K562 (cell line): ENCODE results near the gene GRIN2A. TPM values are rescaled to one million over a fixed set of nuclear protein-coding genes. Genes with fewer than 3 reads are reported as not detected.

Source experiments
- ATAC-seq: fragments of 200-7000 bp; cut with Tn5 transposase; 3 replicates; pipeline ENCODE4 v1.9.1; 2020; ENCODE audit warnings: moderate library complexity
- BruUV-seq: library from RNA; stranded (reverse); fragments of 400-500 nt; replicated peaks from 2 replicates; lab custom pipeline; 2021; lab: Mats Ljungman, UMichigan
- CTCF ChIA-PET: fragments of 300-600 bp; formaldehyde crosslinking; extraction: SDS; loops from one replicate; lab custom pipeline; 2021; ENCODE audit warnings: low intra/inter-chr PET ratio; lab: Yijun Ruan, JAX
- POLR2A ChIA-PET: fragments of 300-600, 350-650 bp; sonication (Branson Sonifier 250); formaldehyde crosslinking; extraction: SDS; loops from one replicate; lab custom pipeline; 2021; ENCODE audit warnings: antibody characterized with exemption, inconsistent platforms; lab: Yijun Ruan, JAX
- DNase-seq, 4 experiments: peaks; one replicate each; pipeline versions ENCODE4 v3.0.0 to v3.0.0-alpha.2; 2011 to 2018; ENCODE audit warnings: low spot score in 3 of 4, mixed read lengths in 3 of 4; ENCODE audit errors: extremely low read depth in 1 of 4
- FAIRE-seq: peaks from 2 replicates; lab custom pipeline; 2011; peaks lifted over from hg19 to GRCh38; lab: Jason Lieb, UNC
- H2AFZ ChIP-seq: 2 replicates; pipeline ENCODE4 v1.6.0; 2011; ENCODE audit warnings: low read depth, low read length, control low read depth, inconsistent platforms
- H3K27ac ChIP-seq: fragments of 200-600 bp; 3 replicates; pipeline ENCODE4 v1.8.0; 2011; ENCODE audit warnings: low read depth, mild to moderate bottlenecking, control low read depth, inconsistent platforms, low read length, moderate library complexity, mixed read lengths; ENCODE audit errors: extremely low read depth
- H3K27me3 ChIP-seq, 2 experiments: fragments of 300-600 bp in 1 of 2; 2 replicates in 1 of 2; 3 replicates in 1 of 2; pipeline versions ENCODE4 v1.6.0 to v1.8.0; 2011; ENCODE audit warnings: inconsistent platforms in 2 of 2, low read length in 2 of 2, mild to moderate bottlenecking in 1 of 2, mixed read lengths in 1 of 2, moderate library complexity in 1 of 2; ENCODE audit not compliant: control insufficient read depth in 2 of 2, insufficient read depth in 2 of 2
- H3K36me3 ChIP-seq: fragments of 300-600 bp; 3 replicates; pipeline ENCODE4 v1.8.0; 2011; ENCODE audit warnings: mild to moderate bottlenecking, low read length, inconsistent platforms; ENCODE audit not compliant: control insufficient read depth, insufficient read depth
- H3K4me1 ChIP-seq, 2 experiments: fragments of 200-600 bp in 1 of 2; replicated peaks in 1 of 2; 2 replicates in 1 of 2; 3 replicates in 1 of 2; pipeline versions ENCODE4 v1.5.1 to v1.8.0; 2011; ENCODE audit warnings: inconsistent platforms in 2 of 2, low read length in 2 of 2, mild to moderate bottlenecking in 1 of 2, mixed read lengths in 1 of 2, moderate library complexity in 1 of 2; ENCODE audit not compliant: control insufficient read depth in 2 of 2, insufficient read depth in 2 of 2
- H3K4me2 ChIP-seq: 2 replicates; pipeline ENCODE4 v1.6.1; 2011; ENCODE audit warnings: low read length, control low read depth, inconsistent platforms, mixed read lengths; ENCODE audit not compliant: insufficient read depth
- H3K4me3 ChIP-seq: fragments of 200-600 bp; sonication (generic), shearing (Covaris generic); 2 replicates; pipeline ENCODE4 v1.5.1; 2016; ENCODE audit warnings: control low read depth, inconsistent platforms
- H3K79me2 ChIP-seq: fragments of 200-600 bp; 3 replicates; pipeline ENCODE4 v1.8.0; 2011; ENCODE audit warnings: low read length, inconsistent platforms; ENCODE audit not compliant: control insufficient read depth, insufficient read depth
- H3K9ac ChIP-seq, 2 experiments: 2 replicates each; pipeline versions ENCODE4 v1.6.0 to v1.6.1; 2011; ENCODE audit warnings: low read depth in 2 of 2, low read length in 2 of 2, control low read depth in 1 of 2, inconsistent platforms in 1 of 2, mild to moderate bottlenecking in 1 of 2, mixed read lengths in 1 of 2; ENCODE audit not compliant: insufficient read depth in 1 of 2
- H3K9me1 ChIP-seq: one replicate; pipeline ENCODE4 v1.6.0; 2011; ENCODE audit warnings: inconsistent platforms, mild to moderate bottlenecking, low read length, moderate library complexity; ENCODE audit not compliant: control insufficient read depth, insufficient read depth
- H3K9me3 ChIP-seq: replicated peaks from 2 replicates; pipeline ENCODE4 v1.5.1; 2011; ENCODE audit warnings: low read depth, low read length, inconsistent platforms; ENCODE audit not compliant: control insufficient read depth, insufficient read depth
- H4K20me1 ChIP-seq: replicated peaks from 2 replicates; pipeline ENCODE4 v1.6.1; 2011; ENCODE audit warnings: low read length, inconsistent platforms, mixed read lengths; ENCODE audit not compliant: control insufficient read depth, insufficient read depth
- DACH1 ChIP-seq: fragments of 450-650 bp; IDR thresholded peaks from 2 replicates; pipeline ENCODE4 v1.6.1; 2018; ENCODE audit not compliant: partially characterized antibody
- EGR1 ChIP-seq: fragments of 450-650 bp; conservative IDR thresholded peaks from 2 replicates; pipeline ENCODE4 v1.6.1; 2017; ENCODE audit warnings: mild to moderate bottlenecking
- ETV1 ChIP-seq: fragments of 450-650 bp; conservative IDR thresholded peaks from 2 replicates; pipeline ENCODE4 v1.6.1; 2016; ENCODE audit warnings: missing genetic modification characterization, control low read depth, low read depth, missing compliant biosample characterization
- FOXK2 ChIP-seq, 2 experiments: fragments of 450-650 bp; IDR thresholded peaks in 1 of 2; conservative IDR thresholded peaks in 1 of 2; 2 replicates each; pipeline ENCODE4 v1.6.1; 2016; ENCODE audit warnings: low read depth in 2 of 2, mild to moderate bottlenecking in 1 of 2
- HSF4 ChIP-seq: fragments of 250-450 bp; sonication (Bioruptor Pico); IDR thresholded peaks from 2 replicates; pipeline ENCODE4 v2.1.2; 2022; ENCODE audit warnings: mild to moderate bottlenecking, moderate library complexity, borderline replicate concordance
- MEF2A ChIP-seq: IDR thresholded peaks from 2 replicates; pipeline ENCODE4 v1.6.1; 2011; ENCODE audit warnings: low read depth, mild to moderate bottlenecking, low read length, moderate library complexity; ENCODE audit not compliant: control insufficient read depth
- NONO ChIP-seq, 2 experiments: fragments of 200-400 bp in 1 of 2; fragments of 450-650 bp in 1 of 2; formaldehyde crosslinking in 1 of 2; IDR thresholded peaks; 2 replicates each; pipeline ENCODE4 v1.6.1; 2017; ENCODE audit warnings: low read depth in 2 of 2, mild to moderate bottlenecking in 2 of 2, moderate library complexity in 2 of 2, low read length in 1 of 2
- RCOR1 ChIP-seq, 2 experiments: IDR thresholded peaks; 2 replicates each; pipeline ENCODE4 v1.6.1; 2012; ENCODE audit warnings: low read depth in 2 of 2, low read length in 2 of 2, borderline replicate concordance in 1 of 2, improper control_type of control experiment in 1 of 2
- ZNF140 ChIP-seq: fragments of 250-450 bp; sonication (Bioruptor Pico); IDR thresholded peaks from 2 replicates; pipeline ENCODE4 v1.8.0; 2021; ENCODE audit warnings: moderate library complexity, mild to moderate bottlenecking, inconsistent platforms
- ZNF384 ChIP-seq: IDR thresholded peaks from 2 replicates; pipeline ENCODE4 v1.6.1; 2012; ENCODE audit warnings: low read depth, low read length, improper control_type of control experiment
- WGBS: fragments of 100-300 bp; shearing (Covaris generic); methylation state at CpG from one replicate; pipeline ENCODE4 v1.1.6; 2016; ENCODE audit warnings: low coverage, mixed read lengths; ENCODE audit not compliant: insufficient coverage; ENCODE audit errors: missing lambda C conversion rate; 5-methylcytosine and 5-hydroxymethylcytosine counted together
- in situ Hi-C: fragments of 300-500 bp; cut with MboI; formaldehyde crosslinking; loops from 4 replicates; pipeline ENCODE4 v1.15.0; 2018; ENCODE audit warnings: inconsistent platforms, mixed read lengths
- intact Hi-C: fragments of 100-400 bp; cut with micrococcal nuclease; formaldehyde crosslinking; loops from 2 replicates; pipeline ENCODE4 v1.14.2; 2022
- polyA plus RNA-seq, 8 experiments: library from polyadenylated mRNA; depleted of rRNA in 4 of 8; stranded (reverse) in 5 of 8; unstranded in 3 of 8; fragments of >200 nt; fragmentation: Nextera tagmentation in 2 of 8; fragmentation: Illumina TruSeq in 1 of 8; extraction: Ambion mirVana in 2 of 8; extraction: Trizol in 1 of 8; gene quantifications; 2 replicates each; pipeline versions ENCODE4 v1.2.1 to v1.2.3, GENCODE V29; 2011 to 2014; ENCODE audit warnings: inconsistent platforms in 1 of 8, missing spikeins in 1 of 8
- total RNA-seq, 7 experiments: library from RNA; depleted of rRNA in 6 of 7; stranded (reverse); fragments of >200 nt in 6 of 7; fragmentation: Illumina TruSeq in 2 of 7; extraction: Trizol in 2 of 7; gene quantifications; 2 replicates each; pipeline versions ENCODE4 v1.2.1 to v1.2.3, GENCODE V29; 2011 to 2021; ENCODE audit warnings: low replicate concordance in 1 of 7
- TF ChIP-seq, protein P1 (sequence below), 3 experiments: fragments of 200-800 bp in 1 of 3; sonication (Bioruptor generic) in 1 of 3; sonication (generic) in 1 of 3; formaldehyde crosslinking in 1 of 3; IDR thresholded peaks; 2 replicates each; pipeline versions ENCODE4 v1.6.1 to v1.8.0; 2016 to 2022; ENCODE audit warnings: mild to moderate bottlenecking in 2 of 3, missing compliant biosample characterization in 2 of 3, missing genetic modification characterization in 2 of 3, missing genetic modification reagents in 1 of 3

GRIN2A gene
- total and polyA plus RNA-seq, 9 of the 15 experiments (the other 6 are each of a cell fraction or from before 2014, with no cell fraction given): not detected

GRCh38 chr16:9826656-9827055, 355.6 kb downstream of the GRIN2A start:
- intact Hi-C loops: no loop called here
- Histone ChIP-seq H3K4me3 (no peak overlapping the region), H4K20me1 (no peaks in the 10 kb centered on the region), H3K36me3 (no peaks in the 10 kb centered on the region), H3K4me2 (no peak overlapping the region), H3K27ac (no peak overlapping the region), H3K9me1 (no peaks in the 10 kb centered on the region), H3K9me3 (no peaks in the 10 kb centered on the region), H3K9ac (no peak overlapping the region), H2AFZ (no peak overlapping the region), H3K79me2 (no peaks in the 10 kb centered on the region), H3K4me1 (no peaks in the 10 kb centered on the region), H3K27me3 (no peaks in the 10 kb centered on the region; a peak in 1 of 5 replicates)
- ATAC-seq (no peak), FAIRE-seq (no peak), DNase-seq (no peak)
- TF ChIP-seq EGR1 (no peak), ZNF140 (CRISPR knock-in tag) (no peak), ETV1 (no peak)
- BruUV-seq: no TSS peak
- ChIA-PET CTCF (no interaction called here), POLR2A (no interaction called here)
- WGBS: 0% methylated on average over 2 of the region's 2 CpGs
- in situ Hi-C loops: no loop called here

- ChIA-PET CTCF (no interaction called here), POLR2A (no interaction called here)
- Histone ChIP-seq H3K4me2 (no peak overlapping the region), H3K4me3 (no peak overlapping the region), H2AFZ (no peak overlapping the region), H3K9ac (no peak overlapping the region), H4K20me1 (no peaks in the 10 kb centered on the region), H3K27me3 (no peaks in the 10 kb centered on the region; a peak in 1 of 5 replicates), H3K4me1 (no peaks in the 10 kb centered on the region), H3K79me2 (no peaks in the 10 kb centered on the region), H3K9me3 (no peaks in the 10 kb centered on the region), H3K36me3 (no peaks in the 10 kb centered on the region), H3K9me1 (no peaks in the 10 kb centered on the region), H3K27ac (no peak overlapping the region)
- in situ Hi-C loops: no loop called here
- WGBS: under 1% methylated on average over 12 of the region's 12 CpGs
- ATAC-seq: no peak
- no TSS peak for BruUV-seq
- intact Hi-C loops: no loop called here
- DNase-seq: no peak
- FAIRE-seq: no peak
- TF ChIP-seq HSF4 (CRISPR knock-in tag) (no peak), FOXK2 (conservative IDR thresholded peaks at IDR 0.05 in 1 of 2, IDR thresholded peaks at IDR 0.05 in 1 of 2; ENCODE audit: low read depth in 2 of 2) (no peak), NONO (IDR thresholded peaks at IDR 0.05; ENCODE audit: low read depth in 2 of 2, low read length in 1 of 2) (no peak), MEF2A (no peak), ZNF384 (no peak), RCOR1 (IDR thresholded peaks at IDR 0.05; ENCODE audit: borderline replicate concordance in 1 of 2, low read depth in 2 of 2, low read length in 2 of 2) (no peak), DACH1 (no peak)
- TF ChIP-seq, protein P1, sequence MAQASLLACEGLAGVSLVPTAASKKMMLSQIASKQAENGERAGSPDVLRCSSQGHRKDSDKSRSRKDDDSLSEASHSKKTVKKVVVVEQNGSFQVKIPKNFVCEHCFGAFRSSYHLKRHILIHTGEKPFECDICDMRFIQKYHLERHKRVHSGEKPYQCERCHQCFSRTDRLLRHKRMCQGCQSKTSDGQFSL (CRISPR knock-in tag; IDR thresholded peaks at IDR 0.05): no peak
- TF ChIP-seq, protein P1 (tag; IDR thresholded peaks at IDR 0.05): no peak
Measured at GRCh38 chr16:9824200-9825068, 357.8 kb downstream of the GRIN2A start.
